HG03342 (cell line): ENCODE measurements around the gene GRHL1.

ENCODE experiments used
- ATAC-seq: cut with Tn5 transposase; IDR thresholded peaks from one replicate; pipeline ENCODE4 v1.9.1; 2021; ENCODE audit warnings: mild to moderate bottlenecking, moderate library complexity; ENCODE audit not compliant: unreplicated experiment

The GRHL1 gene

GRCh38 chr2:10036095-10036884, 84.8 kb downstream of the GRHL1 start:
- ATAC-seq = no peak

DNA sequence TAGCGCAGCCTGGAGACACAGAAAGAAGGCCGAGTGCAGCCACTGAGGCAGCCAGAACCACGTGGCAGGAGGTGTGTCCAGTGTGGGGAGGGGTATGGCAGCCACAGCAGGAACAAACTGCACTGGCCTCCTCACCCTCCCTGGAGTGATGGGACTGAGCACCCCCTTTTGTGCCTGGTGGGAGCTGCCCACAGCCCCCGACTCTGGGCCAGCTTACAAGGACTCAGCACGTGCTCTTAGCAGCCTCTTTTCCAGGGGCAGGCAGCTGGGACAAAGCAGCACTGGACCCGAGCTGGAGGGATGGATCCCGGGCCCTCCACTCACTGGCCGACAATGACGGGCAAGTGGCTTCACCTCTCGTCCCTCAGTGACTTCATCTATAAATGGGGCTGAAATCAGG, 86.6 kb downstream of the GRHL1 start:
- ATAC-seq = no peak

DNA sequence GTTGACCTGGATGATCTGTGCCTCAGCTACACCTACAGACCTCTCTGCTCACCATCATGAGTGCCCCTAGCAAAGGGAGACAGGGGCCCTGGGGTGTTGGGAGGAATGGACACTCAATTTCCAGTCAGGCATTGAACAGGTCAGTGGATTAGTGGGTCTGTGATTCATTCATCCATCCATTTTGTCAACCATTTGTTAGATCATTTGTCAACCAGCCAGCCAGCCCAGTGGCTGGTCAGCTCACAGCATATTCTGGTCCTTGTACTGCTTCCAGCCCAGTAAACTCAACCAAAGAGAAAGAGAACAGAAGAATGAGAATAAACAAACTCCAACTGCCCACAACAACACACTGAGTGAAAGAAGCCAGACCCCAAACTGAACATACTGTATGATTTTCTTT, 87.2 kb downstream of the GRHL1 start:
- no peak for ATAC-seq

- ATAC-seq = no peak
Observed at GRCh38 chr2:10039658-10040410, 88.3 kb downstream of the GRHL1 start.

GRCh38 chr2:10041711-10042110, 90.2 kb downstream of the GRHL1 start:
- ATAC-seq = no peak

DNA sequence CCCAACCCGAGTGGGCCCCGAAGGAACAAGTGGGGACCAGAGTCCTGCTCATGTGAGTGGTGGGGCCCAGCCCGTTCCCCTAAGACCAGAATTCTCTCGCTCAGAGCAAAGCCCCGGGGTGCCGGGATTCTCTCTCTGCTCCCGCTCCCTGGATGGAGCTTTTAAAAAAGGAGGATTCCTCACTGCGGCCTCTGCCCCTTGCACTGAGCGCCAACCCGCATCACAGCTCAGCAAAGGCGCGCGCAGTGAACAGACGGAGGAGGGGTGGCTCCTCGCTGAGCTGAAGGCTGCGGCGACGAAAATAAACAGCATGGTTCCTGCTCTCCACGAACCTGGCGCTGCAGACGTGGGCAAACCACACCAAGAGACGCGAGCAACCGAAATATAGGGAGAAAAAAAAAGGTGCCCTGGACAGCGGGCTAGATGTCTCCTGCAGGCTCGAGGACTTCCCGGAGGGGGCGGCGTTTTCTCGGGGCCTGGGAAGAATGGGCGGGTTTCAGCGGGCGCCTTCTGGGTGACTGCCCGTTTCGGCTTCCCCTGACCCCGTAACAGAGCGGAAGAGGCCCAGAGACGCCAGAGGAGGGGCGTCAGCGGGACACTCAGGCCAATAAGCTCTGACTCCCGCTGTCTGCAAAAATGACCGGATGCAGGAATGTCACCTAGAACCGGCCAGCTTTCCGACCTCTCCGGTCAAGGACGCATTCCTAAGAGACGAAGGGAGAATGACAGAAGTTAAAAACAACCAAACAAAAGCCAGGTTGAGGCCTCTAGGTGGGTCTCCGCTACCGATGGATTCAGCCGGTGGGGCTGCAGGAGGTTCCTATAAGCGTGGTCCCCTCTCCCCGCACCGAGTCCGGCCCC, 91.0 kb downstream of the GRHL1 start:
- ATAC-seq = no peak

GRCh38 chr2:10043256-10043905, 91.9 kb downstream of the GRHL1 start, which contains the start of gene KLF11:
Gene KLF11, plus strand, starts transcription at chr2:10043550. Its CDS starts 167 bp downstream, at chr2:10043717.
- ATAC-seq = peak; percentile 74

DNA sequence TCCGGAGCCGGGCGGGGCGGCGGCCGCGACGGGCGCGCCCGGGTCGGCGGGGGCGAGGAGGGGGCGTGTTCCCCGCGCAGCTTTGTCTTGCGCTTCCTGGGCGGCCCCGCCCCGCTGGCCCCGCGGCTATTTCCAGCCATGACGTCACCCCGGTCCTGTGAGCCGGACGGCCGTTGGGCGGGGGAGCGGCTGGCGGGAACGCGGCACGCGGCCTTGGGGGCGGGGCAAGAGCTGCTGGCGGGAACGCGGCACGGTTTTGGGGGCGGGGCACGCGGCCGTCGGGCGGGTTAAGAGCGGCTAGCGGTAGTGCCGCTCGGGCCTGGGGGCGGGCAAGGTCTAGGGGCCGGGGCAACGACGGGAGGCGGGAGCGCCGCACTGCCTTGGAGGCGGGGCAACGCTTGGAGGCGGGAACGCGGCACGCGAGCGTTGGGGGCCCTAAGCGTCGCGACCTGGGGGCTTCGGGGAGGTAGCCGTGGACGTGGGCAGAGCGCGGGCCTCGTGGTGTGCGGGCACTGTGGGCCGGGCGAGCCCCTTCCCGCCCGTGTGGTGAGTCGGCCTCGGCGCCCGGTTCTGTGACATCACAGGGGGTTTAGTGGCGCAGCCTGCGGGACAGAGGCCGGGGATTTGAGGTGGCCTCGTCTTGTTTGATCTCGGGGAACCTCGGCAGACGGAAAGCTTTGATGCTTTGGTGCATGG, 92.6 kb downstream of the GRHL1 start:
- ATAC-seq = peak; percentile 35

- no peak for ATAC-seq
Observed at GRCh38 chr2:10045561-10046355, 94.3 kb downstream of the GRHL1 start.

- no peak for ATAC-seq
Observed at GRCh38 chr2:10046931-10047330, 95.4 kb downstream of the GRHL1 start.

DNA sequence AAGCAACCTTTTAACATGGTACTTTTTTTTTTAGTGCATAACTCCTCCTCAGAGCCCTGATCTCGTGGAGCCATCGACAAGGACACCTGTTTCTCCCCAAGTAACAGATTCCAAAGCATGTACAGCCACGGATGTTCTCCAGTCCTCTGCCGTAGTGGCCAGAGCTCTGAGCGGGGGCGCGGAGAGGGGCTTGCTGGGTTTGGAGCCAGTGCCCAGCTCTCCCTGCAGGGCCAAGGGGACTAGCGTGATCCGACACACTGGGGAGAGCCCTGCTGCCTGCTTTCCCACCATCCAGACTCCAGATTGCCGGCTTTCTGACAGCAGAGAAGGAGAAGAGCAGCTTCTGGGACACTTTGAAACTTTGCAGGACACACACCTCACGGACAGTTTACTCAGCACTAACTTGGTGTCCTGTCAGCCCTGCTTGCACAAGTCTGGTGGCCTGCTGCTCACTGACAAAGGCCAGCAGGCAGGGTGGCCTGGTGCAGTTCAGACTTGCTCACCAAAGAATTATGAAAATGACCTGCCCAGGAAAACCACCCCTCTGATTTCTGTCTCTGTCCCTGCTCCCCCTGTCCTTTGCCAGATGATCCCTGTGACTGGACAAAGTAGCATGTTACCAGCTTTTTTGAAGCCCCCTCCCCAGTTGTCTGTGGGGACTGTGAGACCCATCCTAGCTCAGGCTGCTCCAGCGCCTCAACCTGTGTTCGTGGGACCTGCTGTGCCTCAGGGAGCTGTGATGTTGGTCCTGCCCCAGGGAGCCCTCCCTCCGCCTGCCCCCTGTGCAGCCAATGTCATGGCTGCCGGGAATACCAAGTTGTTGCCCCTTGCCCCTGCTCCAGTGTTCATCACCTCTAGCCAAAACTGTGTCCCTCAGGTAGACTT, 96.4 kb downstream of the GRHL1 start:
- no peak for ATAC-seq

- ATAC-seq = no peak
Observed at GRCh38 chr2:10048501-10049171, 97.1 kb downstream of the GRHL1 start.
